HEK293T (cell line): ENCODE results near the gene AGAP2.

ENCODE experiments used
- ARNT ChIP-seq: fragments of 450-650 bp; IDR thresholded peaks from 2 replicates; pipeline ENCODE4 v1.6.1; 2017; ENCODE audit warnings: mild to moderate bottlenecking
- BHLHE40 ChIP-seq: fragments of 450-650 bp; IDR thresholded peaks from 2 replicates; pipeline ENCODE4 v1.6.1; 2016; ENCODE audit warnings: mild to moderate bottlenecking, moderate library complexity, borderline replicate concordance
- CTBP1 ChIP-seq: fragments of 450-650 bp; IDR thresholded peaks from 2 replicates; pipeline ENCODE4 v1.6.1; 2016; ENCODE audit warnings: borderline replicate concordance
- FOXK2 ChIP-seq: fragments of 450-650 bp; IDR thresholded peaks from 2 replicates; pipeline ENCODE4 v1.6.1; 2016; ENCODE audit warnings: mild to moderate bottlenecking
- HDGF ChIP-seq: fragments of 450-650 bp; IDR thresholded peaks from 2 replicates; pipeline ENCODE4 v1.6.1; 2017; ENCODE audit warnings: antibody characterized with exemption, borderline replicate concordance
- SP1 ChIP-seq: fragments of 450-650 bp; IDR thresholded peaks from 2 replicates; pipeline ENCODE4 v1.6.1; 2017
- SUZ12 ChIP-seq: fragments of 450-650 bp; IDR thresholded peaks from 2 replicates; pipeline ENCODE4 v1.6.1; 2016; ENCODE audit warnings: mild to moderate bottlenecking
- TARDBP ChIP-seq: fragments of 450-650 bp; IDR thresholded peaks from 2 replicates; pipeline ENCODE4 v1.6.1; 2016

- TF ChIP-seq SP1 (no peak), FOXK2 (no peak), BHLHE40 (no peak), ARNT (no peak), CTBP1 (no peak), SUZ12 (no peak), TARDBP (no peak), HDGF (no peak)
Observed at GRCh38 chr12:57698414-57698813, 40.1 kb downstream of the AGAP2 start.
